SU-DHL-6 (cell line): ENCODE measurements around the gene RND2.

Experiments
- EZH2phosphoT487 ChIP-seq: fragments of 200-600 bp; sonication (generic), shearing (Covaris generic); conservative IDR thresholded peaks from 2 replicates; pipeline ENCODE4 v1.6.1; 2018; ENCODE audit warnings: mild to moderate bottlenecking, antibody characterized with exemption, low read length, moderate library complexity, mixed read lengths
- TF ChIP-seq, protein P1 (sequence below): fragments of 200-600 bp; sonication (generic); IDR thresholded peaks from one replicate; pipeline ENCODE4 v1.5.1; 2017; ENCODE audit warnings: antibody characterized with exemption, mild to moderate bottlenecking, low read length, moderate library complexity; ENCODE audit not compliant: insufficient read depth, poor library complexity, severe bottlenecking

DNA sequence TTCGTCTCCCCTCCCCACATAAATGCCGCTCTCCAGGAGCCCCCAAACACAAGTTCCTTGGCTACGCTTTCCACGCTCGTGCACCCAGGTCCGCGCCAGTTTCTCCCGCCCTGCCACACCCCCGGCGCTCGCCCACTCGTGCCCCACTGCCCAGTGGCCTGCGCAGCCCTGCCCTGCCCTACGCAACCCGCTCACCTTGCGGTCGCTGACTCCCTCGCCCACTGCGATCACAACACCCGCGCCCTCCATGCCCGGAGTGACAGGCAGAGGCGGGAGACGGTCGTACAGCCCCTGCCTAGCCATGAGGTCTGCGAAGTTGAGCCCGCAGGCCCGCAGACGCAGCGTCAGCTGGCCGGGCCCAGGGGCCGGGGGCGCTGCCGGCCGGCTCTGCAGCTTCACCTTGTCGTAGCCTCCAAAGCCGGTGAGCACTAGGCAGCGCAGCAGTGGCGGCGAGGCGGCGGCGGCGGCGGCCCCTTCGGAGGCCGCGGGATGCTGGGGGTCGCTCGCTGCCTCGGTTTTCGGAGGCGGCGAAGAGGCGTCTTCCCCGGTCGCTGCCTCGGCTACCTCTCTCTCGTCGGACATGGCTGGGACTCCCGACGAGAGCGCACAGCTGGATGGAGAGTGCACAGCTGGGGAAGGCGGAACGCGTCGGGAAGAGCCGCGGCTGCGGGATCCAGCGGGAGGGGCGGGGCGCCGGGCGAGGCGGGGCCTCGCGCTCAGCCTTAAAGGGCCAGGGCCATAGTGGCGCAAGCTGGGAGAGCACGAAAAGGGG, 3.1 kb upstream of the RND2 start, which contains the start of gene VAT1:
- TF ChIP-seq EZH2phosphoT487 = no peak
- TF ChIP-seq, protein P1, sequence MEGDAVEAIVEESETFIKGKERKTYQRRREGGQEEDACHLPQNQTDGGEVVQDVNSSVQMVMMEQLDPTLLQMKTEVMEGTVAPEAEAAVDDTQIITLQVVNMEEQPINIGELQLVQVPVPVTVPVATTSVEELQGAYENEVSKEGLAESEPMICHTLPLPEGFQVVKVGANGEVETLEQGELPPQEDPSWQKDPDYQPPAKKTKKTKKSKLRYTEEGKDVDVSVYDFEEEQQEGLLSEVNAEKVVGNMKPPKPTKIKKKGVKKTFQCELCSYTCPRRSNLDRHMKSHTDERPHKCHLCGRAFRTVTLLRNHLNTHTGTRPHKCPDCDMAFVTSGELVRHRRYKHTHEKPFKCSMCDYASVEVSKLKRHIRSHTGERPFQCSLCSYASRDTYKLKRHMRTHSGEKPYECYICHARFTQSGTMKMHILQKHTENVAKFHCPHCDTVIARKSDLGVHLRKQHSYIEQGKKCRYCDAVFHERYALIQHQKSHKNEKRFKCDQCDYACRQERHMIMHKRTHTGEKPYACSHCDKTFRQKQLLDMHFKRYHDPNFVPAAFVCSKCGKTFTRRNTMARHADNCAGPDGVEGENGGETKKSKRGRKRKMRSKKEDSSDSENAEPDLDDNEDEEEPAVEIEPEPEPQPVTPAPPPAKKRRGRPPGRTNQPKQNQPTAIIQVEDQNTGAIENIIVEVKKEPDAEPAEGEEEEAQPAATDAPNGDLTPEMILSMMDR = no peak
